ENCODE measurements around the gene MAPK14. TPM values are rescaled to one million over a fixed set of nuclear protein-coding genes. Genes with fewer than 3 reads are reported as not detected.
"Not testable (repeated sequence)": the region's sequence is repeated elsewhere in the genome, so short reads cannot be mapped to it uniquely, and the experiment has no call there.

The MAPK14 gene
- total and polyA plus RNA-seq, 9 of the 15 experiments (the other 6 are each of a cell fraction or from before 2014, with no cell fraction given), result 8.8 to 62.7 (median 35.5) TPM

GRCh38 chr6:36088204-36088603, 60.6 kb downstream of the MAPK14 start (continued):
- TF ChIP-seq L3MBTL2 (IDR thresholded peaks at IDR 0.05), result peak; percentile 22; the same call in 1 of the 2 replicates
- peak; percentile 23; the same call in 1 of the 2 replicates for TF ChIP-seq JUND (IDR thresholded peaks at IDR 0.05; ENCODE audit: borderline replicate concordance, low read depth, low read length)
- not testable (repeated sequence) for TF ChIP-seq JUND (tag; IDR thresholded peaks at IDR 0.05; ENCODE audit: borderline replicate concordance, low read depth, low read length)
- TF ChIP-seq CBFA2T3 (IDR thresholded peaks at IDR 0.05), result 0 out of 2 replicates have a peak, but pooled peaks have one; percentile 4
- TF ChIP-seq, protein P1, sequence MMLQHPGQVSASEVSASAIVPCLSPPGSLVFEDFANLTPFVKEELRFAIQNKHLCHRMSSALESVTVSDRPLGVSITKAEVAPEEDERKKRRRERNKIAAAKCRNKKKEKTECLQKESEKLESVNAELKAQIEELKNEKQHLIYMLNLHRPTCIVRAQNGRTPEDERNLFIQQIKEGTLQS (IDR thresholded peaks at IDR 0.05), result peak; percentile 74
- TF ChIP-seq, protein P1 (CRISPR knock-in tag; conservative IDR thresholded peaks at IDR 0.05), result not testable (repeated sequence)

- Histone ChIP-seq H3K27me3 (ENCODE audit: control insufficient read depth in 2 of 2, insufficient read depth in 2 of 2, low read length in 2 of 2) (no peaks in the 10 kb centered on the region), H3K79me2 (ENCODE audit: control insufficient read depth, insufficient read depth, low read length) (no peaks in the 10 kb centered on the region), H3K4me1 (replicated peaks in 1 of 2; ENCODE audit: control insufficient read depth in 2 of 2, insufficient read depth in 2 of 2, low read length in 2 of 2) (no peaks in the 10 kb centered on the region), H2AFZ (ENCODE audit: low read depth, low read length) (no peak overlapping the region), H4K20me1 (replicated peaks; ENCODE audit: control insufficient read depth, insufficient read depth, low read length) (no peaks in the 10 kb centered on the region), H3K4me2 (ENCODE audit: insufficient read depth, low read length) (no peak overlapping the region), H3K9me1 (ENCODE audit: control insufficient read depth, insufficient read depth, low read length) (peaks cover 3% of the 10 kb centered on the region), H3K9me3 (replicated peaks; ENCODE audit: control insufficient read depth, insufficient read depth, low read depth, low read length) (no peaks in the 10 kb centered on the region), H3K27ac (ENCODE audit: extremely low read depth, low read depth, low read length) (no peak overlapping the region), H3K4me3 (no peak overlapping the region), H3K9ac (ENCODE audit: insufficient read depth in 1 of 2, low read depth in 2 of 2, low read length in 2 of 2) (no peak overlapping the region), H3K36me3 (ENCODE audit: control insufficient read depth, insufficient read depth, low read length) (peaks cover 6% of the 10 kb centered on the region; the same call in 1 of the 3 replicates)
- in situ Hi-C loops (cut with MboI), result no loop called here
- WGBS (ENCODE audit: insufficient coverage, low coverage, missing lambda C conversion rate), result 90% methylated on average over 5 of the region's 5 CpGs
- intact Hi-C loops (cut with micrococcal nuclease), result no loop called here
- ChIA-PET CTCF (ENCODE audit: low intra/inter-chr PET ratio) (no interaction called here), POLR2A (interaction anchor here (0.6 kb wide), 1 partner anchor 291 kb away, joined by 3 read pairs; no protein-coding TSS in a partner anchor)
- TF ChIP-seq TCF7L2 (IDR thresholded peaks at IDR 0.05; ENCODE audit: low read depth, low read length) (no peak), ZNF146 (CRISPR knock-in tag; IDR thresholded peaks at IDR 0.05; ENCODE audit: unreplicated experiment) (peak; percentile 88), ZNF444 (CRISPR knock-in tag; IDR thresholded peaks at IDR 0.05) (no peak), ADNP (tag; IDR thresholded peaks at IDR 0.05) (no peak)
- TF ChIP-seq, protein P2, sequence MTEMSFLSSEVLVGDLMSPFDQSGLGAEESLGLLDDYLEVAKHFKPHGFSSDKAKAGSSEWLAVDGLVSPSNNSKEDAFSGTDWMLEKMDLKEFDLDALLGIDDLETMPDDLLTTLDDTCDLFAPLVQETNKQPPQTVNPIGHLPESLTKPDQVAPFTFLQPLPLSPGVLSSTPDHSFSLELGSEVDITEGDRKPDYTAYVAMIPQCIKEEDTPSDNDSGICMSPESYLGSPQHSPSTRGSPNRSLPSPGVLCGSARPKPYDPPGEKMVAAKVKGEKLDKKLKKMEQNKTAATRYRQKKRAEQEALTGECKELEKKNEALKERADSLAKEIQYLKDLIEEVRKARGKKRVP (CRISPR knock-in tag; IDR thresholded peaks at IDR 0.05), result no peak
- no peak for DNase-seq (ENCODE audit: extremely low read depth in 1 of 4, low spot score in 3 of 4)
- no peak for ATAC-seq
- no peak for FAIRE-seq
- no TSS peak for BruUV-seq (replicated peaks)
Measured at GRCh38 chr6:36089048-36089447, 61.4 kb downstream of the MAPK14 start.
